Mammary epithelial cell (primary cell): ENCODE measurements around the gene ELL2.

ENCODE experiments used
- CTCF ChIP-seq, 2 donors: IDR thresholded peaks in 1 of 2; conservative IDR thresholded peaks in 1 of 2; 2 replicates each; pipeline ENCODE4 v1.5.1; 2011 to 2012; ENCODE audit warnings: inconsistent platforms in 2 of 2, low read length in 2 of 2, mild to moderate bottlenecking in 2 of 2, control low read depth in 1 of 2, low read depth in 1 of 2; ENCODE audit not compliant: insufficient read depth in 1 of 2; ENCODE audit errors: extremely low read depth in 1 of 2
- EZH2 ChIP-seq: IDR thresholded peaks from 2 replicates; pipeline ENCODE4 v1.6.1; 2012; ENCODE audit warnings: low read length, inconsistent platforms, borderline replicate concordance

- TF ChIP-seq CTCF (conservative IDR thresholded peaks at IDR 0.05 in 1 of 2, IDR thresholded peaks at IDR 0.05 in 1 of 2; ENCODE audit: extremely low read depth in 1 of 2, insufficient read depth in 1 of 2, low read depth in 1 of 2, low read length in 2 of 2), result no peak
- TF ChIP-seq EZH2, result no peak
Measured at GRCh38 chr5:95935553-95936100, 26.0 kb downstream of the ELL2 start.
